NCI-H146 treated with DMSO at 0.1 percent for 48 hours (cell line): ENCODE measurements around the gene SLC5A11.
"Not testable (repeated sequence)": the region's sequence is repeated elsewhere in the genome, so short reads cannot be mapped to it uniquely, and the experiment has no call there.

Experiments
- DNase-seq: peaks from one replicate; lab custom pipeline; 2025; ENCODE audit not compliant: unreplicated experiment; lab: John Stamatoyannopoulos, UW

SLC5A11 gene

DNA sequence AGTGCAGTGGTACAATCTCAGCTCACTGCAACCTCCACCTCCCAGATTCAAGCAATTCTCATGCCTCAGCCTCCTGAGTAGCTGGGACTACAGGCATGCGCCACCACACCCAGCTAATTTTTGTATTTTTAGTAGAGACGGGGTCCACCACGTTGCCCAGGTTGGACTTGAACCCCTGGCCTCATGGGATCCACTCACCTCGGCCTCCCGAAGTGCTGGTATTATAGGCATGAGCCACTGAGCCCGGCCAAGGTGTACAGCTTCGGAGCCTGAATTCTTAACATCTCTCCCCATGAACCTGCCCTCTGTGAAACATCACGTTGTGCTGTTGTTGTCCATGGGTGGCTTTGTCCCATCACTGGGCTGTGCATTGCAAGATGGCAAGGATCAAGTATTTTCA lies 11.1 kb downstream of the SLC5A11 start:
- not testable (repeated sequence) for DNase-seq

DNA sequence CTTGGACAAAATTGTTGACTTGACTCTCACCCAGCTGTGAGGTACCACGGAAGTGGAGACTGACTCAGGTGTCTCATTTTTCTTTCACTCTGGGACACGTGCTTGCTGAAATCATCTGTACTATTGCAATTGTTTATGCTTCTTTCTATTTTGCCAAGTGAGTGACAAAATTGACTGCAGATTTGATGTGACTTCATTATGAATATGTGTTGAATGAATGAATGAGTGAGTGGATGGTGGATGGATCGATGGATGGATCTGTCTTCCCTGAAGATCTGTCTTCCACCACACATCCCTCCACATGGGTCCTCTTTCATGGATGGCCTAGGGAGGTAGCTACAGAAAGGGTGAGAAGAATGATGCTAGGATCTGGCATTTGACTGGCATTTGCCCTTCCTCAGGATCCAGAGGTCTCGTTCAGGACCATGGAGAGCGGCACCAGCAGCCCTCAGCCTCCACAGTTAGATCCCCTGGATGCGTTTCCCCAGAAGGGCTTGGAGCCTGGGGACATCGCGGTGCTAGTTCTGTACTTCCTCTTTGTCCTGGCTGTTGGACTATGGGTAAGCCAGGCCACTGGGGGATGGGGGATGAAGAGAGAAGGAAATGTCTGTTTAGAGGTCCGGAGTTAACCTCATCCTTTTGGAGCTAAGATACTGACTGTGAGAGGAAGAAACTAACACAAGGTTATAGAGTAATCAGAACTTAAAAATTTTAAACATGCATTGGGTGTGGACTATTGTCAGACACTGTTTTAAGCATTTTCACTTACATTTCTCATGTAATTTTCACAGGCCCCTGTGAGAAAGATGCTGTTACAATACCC lies 12.7 kb downstream of the SLC5A11 start:
- no peak for DNase-seq

DNA sequence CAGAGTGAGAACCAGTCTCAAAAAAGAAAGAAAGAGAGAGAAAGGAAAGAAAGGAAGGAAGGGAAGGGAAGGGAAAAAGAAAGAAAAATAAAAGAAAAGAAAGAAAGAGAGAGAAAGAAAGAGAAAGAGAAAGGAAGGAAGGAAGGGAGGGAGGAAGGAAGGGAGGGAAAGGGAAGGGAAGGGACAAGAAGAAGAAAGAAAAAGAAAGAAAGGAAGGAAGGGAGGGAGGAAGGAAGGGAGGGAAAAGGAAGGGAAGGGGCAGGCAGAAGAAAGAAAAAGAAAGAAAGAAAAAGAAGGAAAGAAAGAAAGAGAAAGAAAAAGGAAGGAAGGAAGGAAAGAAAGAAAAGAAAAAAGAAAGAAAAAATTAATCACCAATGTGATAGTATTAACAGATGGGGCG lies 15.7 kb downstream of the SLC5A11 start:
- no peak for DNase-seq

DNA sequence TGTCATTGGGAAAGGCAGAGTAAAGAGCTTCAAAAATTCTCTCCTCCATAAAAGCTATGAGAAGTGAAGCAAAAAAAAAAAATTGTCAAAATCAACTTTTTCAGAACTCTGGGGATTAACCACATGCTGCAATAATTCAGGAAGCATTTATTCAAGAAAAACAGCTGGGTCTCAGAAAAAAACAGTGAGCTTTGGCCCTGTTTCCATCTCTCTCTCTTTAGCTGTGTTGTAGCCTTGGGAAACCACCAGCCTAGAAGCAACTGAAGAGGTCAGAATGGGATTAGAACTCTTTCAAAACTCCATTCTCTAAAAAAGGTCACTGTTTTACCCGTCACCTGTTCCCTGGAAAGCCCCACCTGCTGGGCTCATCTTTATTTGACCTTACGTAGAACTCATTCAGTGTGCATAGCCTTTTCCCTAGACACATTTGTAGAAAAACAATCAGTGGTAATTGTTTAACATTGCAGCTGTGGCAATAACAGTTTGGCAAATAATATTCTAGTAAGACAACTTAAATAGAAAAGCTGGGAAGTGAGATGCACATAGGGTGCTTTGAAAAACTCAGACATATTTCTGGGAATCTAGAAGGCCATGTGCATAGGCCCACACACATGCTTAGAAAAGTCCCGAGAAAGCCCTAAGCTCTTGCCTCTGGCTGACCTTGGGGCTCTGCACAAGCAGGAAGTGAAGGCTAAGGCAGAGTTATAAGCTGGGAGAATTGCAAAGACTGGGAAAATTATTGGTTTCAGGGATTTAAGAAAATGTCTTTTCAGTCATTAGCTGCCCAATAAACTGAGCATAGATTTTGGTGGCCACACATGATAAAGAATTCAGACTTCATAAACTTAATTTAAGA lies 18.0 kb downstream of the SLC5A11 start:
- peak; percentile 13 for DNase-seq

DNA sequence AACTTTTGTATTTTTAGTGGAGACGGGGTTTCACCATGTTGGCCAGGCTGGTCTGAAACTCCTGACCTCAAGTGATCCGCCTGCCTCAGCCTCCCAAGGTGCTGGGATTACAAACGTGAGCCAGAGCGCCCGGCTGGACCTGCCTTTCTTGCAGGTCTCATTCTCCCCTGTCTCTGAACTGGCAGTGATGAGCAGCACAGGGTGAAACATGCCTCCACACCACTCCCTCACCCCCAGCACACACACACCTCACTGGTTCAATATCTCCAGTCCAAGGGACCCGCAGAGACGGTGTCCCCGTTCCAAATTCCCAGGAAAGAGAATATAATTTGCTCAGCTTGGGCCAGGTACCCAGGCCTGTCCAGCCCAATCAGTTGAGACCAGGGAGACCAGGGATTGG lies 23.3 kb downstream of the SLC5A11 start:
- DNase-seq, result no peak

DNA sequence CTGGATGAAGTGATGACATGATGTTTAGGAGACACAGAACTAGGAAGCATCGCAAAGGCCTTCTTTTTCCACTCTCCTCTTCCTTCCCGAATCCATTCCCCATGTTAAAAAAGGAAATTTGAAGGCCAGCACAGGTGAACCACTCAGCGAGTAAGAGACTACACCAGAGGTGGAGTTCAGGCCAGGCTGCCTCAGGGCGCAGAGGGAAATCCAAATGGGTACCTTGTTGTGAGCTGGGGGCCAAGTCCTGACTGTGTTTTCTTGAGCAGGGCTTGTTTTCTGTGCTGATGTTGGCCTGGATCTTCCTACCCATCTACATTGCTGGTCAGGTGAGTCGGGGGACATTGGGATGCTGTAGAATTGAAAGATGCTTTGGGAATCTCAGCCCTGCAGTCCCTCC lies 26.1 kb downstream of the SLC5A11 start:
- DNase-seq, result no peak

DNA sequence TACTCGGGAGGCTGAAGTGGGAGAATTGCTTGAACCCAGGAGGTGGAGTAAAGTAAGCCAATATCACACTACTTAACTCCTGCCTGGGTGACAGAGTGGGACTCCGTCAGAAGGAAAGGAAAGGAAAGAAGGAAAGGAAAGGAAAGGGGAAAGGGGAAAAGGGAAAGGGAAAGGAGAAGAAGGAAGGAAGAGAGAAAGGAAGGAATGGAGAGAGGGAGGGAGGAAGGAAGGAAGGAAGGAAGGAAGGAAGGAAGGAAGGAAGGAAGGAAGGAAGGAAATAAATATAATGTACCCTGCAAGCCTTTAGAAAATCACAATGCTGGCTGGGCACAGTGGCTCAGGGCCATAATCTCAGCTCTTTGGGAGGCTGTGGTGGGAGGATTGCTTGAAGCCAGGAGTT lies 27.3 kb downstream of the SLC5A11 start:
- DNase-seq, result no peak

DNA sequence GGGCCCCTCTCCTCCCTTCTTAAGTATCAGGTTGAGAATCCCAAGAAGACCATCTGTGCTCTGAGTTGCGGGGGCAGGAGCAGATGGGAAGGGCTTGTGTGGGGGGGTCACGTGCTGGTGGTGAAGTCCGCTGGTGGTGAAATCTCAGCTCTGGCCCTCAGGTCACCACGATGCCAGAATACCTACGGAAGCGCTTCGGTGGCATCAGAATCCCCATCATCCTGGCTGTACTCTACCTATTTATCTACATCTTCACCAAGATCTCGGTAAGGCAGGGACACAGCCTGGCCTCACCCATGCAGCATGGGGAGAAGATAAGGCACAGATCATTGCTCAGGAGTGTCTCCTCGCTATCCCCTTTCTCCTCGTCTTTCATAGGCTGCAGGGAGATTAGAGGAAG lies 29.7 kb downstream of the SLC5A11 start:
- DNase-seq, result no peak

DNA sequence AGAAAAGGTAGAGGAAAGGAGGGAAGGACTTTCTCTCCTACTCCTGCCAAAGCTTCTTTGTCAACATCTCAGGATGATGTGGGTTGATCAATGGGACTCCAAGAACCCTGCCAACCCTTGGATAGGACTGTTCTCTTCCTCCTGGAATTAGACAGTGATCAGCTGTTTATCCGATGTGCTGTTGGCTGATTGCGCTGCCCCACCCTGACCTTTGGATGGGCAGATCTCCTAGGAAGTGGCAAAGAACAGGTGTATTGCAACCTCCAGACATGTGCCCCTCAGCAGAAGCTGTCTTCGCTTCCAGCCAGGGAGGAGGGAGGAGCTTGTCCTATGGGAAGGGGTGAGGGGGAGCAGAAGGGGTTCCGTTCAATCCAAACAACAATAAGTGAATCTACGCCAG lies 30.5 kb downstream of the SLC5A11 start:
- DNase-seq, result no peak

DNA sequence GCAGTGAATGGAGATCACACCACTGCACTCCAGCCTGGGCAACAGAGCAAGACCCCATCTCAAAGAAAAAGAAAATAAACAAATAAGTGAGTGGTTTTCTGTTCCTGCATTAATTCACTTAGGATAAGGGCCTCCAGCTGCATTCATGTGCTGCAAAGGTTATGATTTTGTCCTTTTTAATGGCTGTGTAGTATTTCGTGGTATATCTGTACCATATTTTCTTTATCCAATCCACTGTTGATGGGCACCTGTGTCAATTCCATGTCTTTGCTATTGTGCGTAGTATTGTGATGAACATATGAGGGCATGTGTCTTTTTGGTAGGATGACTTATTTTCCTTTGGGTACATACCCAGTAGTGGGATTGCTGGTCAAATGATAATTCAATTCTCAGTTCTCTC lies 33.9 kb downstream of the SLC5A11 start:
- DNase-seq, result no peak

DNA sequence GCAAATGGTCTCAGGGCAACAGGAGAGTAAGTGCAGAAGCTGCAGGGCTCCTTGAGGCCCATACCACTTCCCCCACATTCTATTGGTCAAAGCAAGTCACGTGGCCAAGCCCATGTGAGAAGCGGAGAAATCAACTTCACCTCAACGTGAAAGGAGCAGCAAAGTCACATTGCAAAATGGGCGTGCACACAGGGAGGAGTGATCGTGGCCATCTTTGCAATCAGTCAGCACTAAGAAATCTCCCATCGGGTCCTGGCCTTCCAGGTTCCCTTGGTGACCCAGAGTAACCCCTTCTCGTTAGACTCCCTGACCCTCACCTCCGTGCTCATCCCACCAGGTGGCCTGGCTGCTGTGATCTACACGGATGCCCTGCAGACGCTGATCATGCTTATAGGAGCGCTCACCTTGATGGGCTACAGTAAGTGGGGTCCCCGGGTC lies 38.0 kb downstream of the SLC5A11 start:
- DNase-seq, result no peak

DNA sequence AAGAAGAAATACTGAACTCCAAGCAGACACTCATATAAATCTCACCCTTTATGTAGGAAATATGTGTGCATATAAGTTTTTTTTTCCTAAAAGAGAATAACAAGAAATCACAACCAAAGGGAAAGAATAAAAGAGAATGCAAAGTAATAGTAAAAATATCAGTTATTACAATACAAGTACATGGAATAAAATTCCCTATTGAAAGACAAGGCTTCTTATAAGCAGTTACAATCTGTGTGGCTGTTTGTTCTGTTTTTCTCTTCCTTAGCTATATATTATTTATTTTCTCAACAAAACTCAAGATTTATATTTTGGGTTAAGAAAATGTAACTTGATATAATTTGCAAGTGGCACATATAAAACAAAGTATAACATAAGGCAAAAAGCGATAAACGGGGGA lies 41.7 kb downstream of the SLC5A11 start:
- no peak for DNase-seq

DNA sequence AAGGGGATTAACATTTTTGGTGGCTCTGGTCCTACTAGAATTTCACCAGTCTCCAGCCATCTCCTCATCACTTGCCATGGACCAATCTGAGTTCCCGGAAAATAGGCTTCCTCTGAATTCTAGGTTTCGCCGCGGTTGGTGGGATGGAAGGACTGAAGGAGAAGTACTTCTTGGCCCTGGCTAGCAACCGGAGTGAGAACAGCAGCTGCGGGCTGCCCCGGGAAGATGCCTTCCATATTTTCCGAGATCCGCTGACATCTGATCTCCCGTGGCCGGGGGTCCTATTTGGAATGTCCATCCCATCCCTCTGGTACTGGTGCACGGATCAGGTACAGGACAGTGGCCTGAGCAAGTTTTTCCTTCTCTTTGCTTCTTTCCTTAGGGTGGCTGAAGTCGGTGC lies 45.0 kb downstream of the SLC5A11 start:
- DNase-seq, result no peak

DNA sequence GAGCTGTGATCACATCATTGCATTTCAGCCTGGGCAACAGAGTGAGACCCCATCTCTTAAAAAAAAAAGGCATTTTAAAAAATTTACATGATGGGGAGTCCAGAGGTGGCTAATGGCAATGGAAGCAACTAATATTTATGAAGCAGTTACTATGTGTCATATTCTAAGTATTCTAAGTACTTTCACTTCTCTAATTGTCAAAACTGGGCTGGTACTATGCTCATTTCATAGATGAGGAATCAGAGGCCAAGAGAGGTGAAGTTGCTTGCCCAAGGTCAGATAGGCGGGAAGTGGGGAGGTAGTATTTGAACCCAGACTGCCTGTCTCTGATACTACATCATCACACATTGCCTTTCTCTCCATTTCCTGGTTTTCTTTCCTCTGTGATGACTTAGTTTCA lies 50.7 kb downstream of the SLC5A11 start:
- DNase-seq, result no peak

DNA sequence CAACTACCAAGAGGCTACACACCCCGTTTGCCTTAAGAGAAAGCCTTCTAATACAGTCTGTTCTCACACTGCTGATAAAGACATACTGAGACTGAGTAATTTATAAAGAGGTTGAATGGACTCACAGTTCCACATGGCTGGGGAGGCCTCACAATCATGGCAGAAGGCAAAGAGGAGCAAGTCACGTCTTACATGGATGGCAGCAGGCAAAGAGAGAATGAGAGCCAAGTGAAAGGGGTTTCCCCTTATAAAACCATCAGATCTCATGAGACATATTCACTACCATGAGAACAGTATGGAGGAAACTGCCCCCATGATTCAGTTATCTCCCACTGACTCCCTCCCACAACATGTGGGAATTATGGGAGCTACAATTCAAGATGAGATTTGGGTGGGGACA lies 51.8 kb downstream of the SLC5A11 start:
- not testable (repeated sequence) for DNase-seq

DNA sequence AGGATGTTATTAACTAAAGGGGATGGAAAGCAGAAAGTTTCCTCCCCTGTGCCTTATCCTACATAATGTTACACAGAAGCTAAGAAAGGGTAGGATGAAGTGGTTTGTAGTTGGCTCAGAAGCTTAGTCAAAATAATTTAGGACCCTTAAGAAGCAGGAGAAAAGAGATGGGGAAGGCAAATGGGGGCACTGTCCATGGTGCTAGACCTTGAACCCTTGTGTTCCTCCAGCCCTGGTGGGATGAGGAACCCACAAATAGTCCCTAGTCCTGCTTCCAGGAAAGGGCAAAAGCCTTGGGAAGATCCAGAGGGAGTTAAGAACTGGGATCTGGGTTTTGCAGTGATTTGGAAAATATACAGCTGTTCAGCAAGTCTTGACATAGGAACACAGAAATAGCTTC lies 54.5 kb downstream of the SLC5A11 start:
- no peak for DNase-seq

DNA sequence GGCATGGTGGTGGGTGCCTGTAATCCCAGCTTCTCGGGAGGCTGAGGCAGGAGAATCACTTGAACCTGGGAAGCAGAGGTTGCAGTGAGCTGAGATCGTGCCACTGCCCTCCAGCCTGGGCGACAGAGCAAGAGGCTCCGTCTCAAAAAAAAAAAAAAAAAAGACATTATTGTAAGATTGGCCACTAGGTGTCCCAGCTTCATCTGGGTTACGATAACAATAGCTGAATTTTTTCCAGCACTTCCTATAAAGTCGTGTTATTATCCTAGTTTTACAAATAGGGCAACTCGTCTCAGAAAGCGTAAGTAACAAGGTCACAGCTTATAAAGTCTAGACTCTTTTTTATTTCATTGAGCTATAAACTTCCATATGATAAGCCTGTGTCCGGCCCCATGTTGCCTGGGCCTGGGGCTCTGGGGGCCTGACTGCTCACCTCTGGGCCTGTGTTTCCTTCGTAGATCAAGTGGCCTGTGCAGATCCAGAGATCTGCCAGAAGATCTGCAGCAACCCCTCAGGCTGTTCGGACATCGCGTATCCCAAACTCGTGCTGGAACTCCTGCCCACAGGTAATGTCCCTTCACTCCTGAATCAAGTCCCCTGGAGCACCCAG lies 60.5 kb downstream of the SLC5A11 start:
- no peak for DNase-seq

DNA sequence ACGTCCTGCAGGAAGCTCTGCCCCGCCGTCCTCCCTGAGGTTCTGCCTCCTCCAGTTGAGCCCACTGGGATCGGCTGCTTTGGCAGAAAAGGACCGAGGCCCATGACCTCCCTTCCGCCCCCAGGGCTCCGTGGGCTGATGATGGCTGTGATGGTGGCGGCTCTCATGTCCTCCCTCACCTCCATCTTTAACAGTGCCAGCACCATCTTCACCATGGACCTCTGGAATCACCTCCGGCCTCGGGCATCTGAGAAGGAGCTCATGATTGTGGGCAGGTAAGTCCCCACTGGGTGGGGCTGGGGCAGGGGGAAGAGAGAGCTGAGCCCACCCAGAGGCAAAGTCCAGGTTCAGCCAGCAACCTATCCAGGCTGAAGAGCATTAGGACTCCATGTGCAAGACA lies 61.1 kb downstream of the SLC5A11 start:
- no peak for DNase-seq

DNA sequence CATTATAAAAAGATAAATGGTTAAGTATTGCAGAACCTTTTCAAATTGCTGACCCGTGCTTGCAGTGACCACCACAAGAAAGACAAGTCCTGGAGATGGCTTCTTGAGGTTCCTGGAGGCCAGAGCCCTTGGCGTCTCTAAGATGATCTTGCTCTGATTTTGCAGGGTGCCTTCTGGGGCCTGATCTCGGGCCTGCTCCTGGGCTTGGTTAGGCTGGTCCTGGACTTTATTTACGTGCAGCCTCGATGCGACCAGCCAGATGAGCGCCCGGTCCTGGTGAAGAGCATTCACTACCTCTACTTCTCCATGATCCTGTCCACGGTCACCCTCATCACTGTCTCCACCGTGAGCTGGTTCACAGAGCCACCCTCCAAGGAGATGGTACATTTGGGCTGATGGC lies 63.0 kb downstream of the SLC5A11 start:
- no peak for DNase-seq

DNA sequence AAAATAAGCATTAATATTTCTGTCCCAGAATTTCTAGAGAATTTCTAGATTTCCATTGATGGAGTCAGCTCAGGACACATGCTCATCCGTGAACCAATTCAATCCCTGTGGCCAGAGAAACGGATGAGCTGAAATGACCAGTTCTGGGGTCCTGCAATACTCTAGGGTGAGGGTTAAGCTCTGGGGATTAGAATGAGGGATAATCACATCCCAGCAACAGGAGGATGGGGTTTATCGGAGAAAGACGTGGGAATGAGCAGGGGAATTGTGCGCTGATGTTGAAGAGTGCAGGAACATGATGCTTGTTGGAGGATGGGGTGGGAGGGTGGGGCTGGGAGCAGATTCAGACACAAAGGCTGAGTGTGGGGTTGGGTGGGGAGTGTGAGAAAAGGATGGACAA lies 64.1 kb downstream of the SLC5A11 start:
- no peak for DNase-seq

DNA sequence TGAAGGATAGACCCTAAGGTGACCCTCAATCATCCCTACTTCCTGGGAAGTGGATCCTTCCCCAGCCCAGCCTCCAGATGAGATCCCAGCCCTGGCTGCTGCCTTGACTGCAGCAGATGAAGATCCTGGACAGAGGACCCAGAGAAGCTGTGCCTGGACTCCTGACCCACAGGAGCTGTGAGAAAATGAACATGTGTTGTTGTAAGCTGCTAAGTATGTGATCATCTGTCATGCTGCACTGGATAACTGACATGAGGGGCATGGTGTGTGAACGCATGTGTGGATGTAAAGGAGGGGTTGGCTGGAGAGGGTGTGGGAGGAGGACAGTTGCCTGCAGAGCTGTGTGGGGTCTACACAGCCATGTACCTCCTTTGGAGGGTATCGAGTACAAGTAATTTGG lies 69.3 kb downstream of the SLC5A11 start:
- no peak for DNase-seq

DNA sequence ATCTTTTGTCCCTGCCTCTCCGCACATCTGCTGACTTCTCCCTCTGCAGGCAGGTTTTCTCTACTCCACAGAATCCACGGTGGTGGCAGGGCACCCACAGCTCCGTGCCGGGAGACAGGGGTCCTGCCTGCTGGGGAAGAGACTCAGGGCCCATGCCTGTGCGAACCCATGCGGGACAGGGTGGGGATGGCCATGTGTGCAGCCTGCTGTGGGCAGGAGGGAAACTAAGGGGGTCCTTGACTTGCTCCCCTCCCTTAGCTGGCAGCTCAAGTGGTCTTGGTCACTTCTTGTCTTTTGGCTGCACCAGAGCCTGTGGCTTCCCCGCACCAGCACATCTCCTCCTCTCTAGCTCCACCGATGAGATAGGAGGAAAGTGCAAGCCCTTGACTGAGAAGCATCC lies 69.8 kb downstream of the SLC5A11 start:
- DNase-seq, result no peak
